GM12865 (cell line): ENCODE measurements around the gene WDR93.

Source experiments
- DNase-seq: peaks from one replicate; pipeline ENCODE4 v3.0.0; 2010; ENCODE audit warnings: low read depth
- H3K4me3 ChIP-seq: 2 replicates; pipeline ENCODE4 v1.5.1; 2011; ENCODE audit warnings: mild to moderate bottlenecking, low read depth, low read length, control low read depth
- CTCF ChIP-seq: IDR thresholded peaks from 2 replicates; pipeline ENCODE4 v1.5.1; 2011; ENCODE audit warnings: low read length, control low read depth, low read depth, inconsistent platforms; ENCODE audit not compliant: insufficient read depth; ENCODE audit errors: missing control alignments

Gene WDR93

GRCh38 chr15:89753855-89754254 lies 63.2 kb downstream of the WDR93 start:
- H3K4me3 ChIP-seq, result no peak overlapping the region
- no peak for DNase-seq
- TF ChIP-seq CTCF, result no peak

- no peak for TF ChIP-seq CTCF
- H3K4me3 ChIP-seq, result no peak overlapping the region
- DNase-seq, result no peak
These were observed 63.9 kb downstream of the WDR93 start for GRCh38 chr15:89754361-89755154.

- H3K4me3 ChIP-seq, result no peak overlapping the region
- DNase-seq, result no peak
- no peak for TF ChIP-seq CTCF
These were observed 65.1 kb downstream of the WDR93 start for GRCh38 chr15:89755701-89756100.

GRCh38 chr15:89756897-89757296 lies 66.3 kb downstream of the WDR93 start:
- DNase-seq, result no peak
- no peak for TF ChIP-seq CTCF
- H3K4me3 ChIP-seq, result no peak overlapping the region

GRCh38 chr15:89758283-89758682 lies 67.7 kb downstream of the WDR93 start:
- no peak for TF ChIP-seq CTCF
- no peak for DNase-seq
- no peak overlapping the region for H3K4me3 ChIP-seq

GRCh38 chr15:89758981-89759380 lies 68.4 kb downstream of the WDR93 start:
- no peak overlapping the region for H3K4me3 ChIP-seq
- no peak for DNase-seq
- no peak for TF ChIP-seq CTCF

- no peak for DNase-seq
- TF ChIP-seq CTCF, result no peak
- H3K4me3 ChIP-seq, result no peak overlapping the region
These were observed 69.2 kb downstream of the WDR93 start for GRCh38 chr15:89759835-89760234.
